Ovary (tissue), 3 donors: ENCODE results near the gene LARP4.

Experiments
- CTCF ChIP-seq, 3 donors: fragments of 450-650 bp in 2 of 3; fragments of 200-600 bp in 1 of 3; IDR thresholded peaks; one replicate each; pipeline versions ENCODE4 v1.5.1 to v1.8.0; 2016 to 2022; ENCODE audit warnings: antibody characterized with exemption in 3 of 3, mild to moderate bottlenecking in 1 of 3
- POLR2A ChIP-seq: fragments of 450-650 bp; IDR thresholded peaks from one replicate; pipeline ENCODE4 v1.6.1; 2017; ENCODE audit warnings: antibody characterized with exemption, mild to moderate bottlenecking, moderate library complexity
- donor health status: DM: no; HTN: no; CAD: no.

- no peak for TF ChIP-seq CTCF (IDR thresholded peaks at IDR 0.05)
- TF ChIP-seq POLR2A = no peak
These were observed 107.7 kb downstream of the LARP4 start for GRCh38 chr12:50508414-50508813.
